ENCODE results near the gene NUDT5.

- no peak for TF ChIP-seq EZH2 (IDR thresholded peaks at IDR 0.05; ENCODE audit: borderline replicate concordance, insufficient read depth, low read depth, low read length, poor library complexity, severe bottlenecking)
- TF ChIP-seq CTCF (IDR thresholded peaks at IDR 0.05): no peak
These were observed 37.6 kb downstream of the NUDT5 start for GRCh38 chr10:12158111-12158510.
